Metanephros (tissue), 2 donors: Measurements from ENCODE around the gene CFP. TPM values are rescaled to one million over a fixed set of nuclear protein-coding genes. Genes with fewer than 3 reads are reported as not detected.

Source experiments
- small RNA-seq: library from RNA; depleted of rRNA; stranded (forward); fragments of <200 nt; gene quantifications from one replicate; pipeline ENCODE3, GENCODE V24; 2014; ENCODE audit warnings: low replicate concordance
- total RNA-seq: library from RNA; depleted of rRNA; stranded (reverse); fragments of >200 nt; gene quantifications from one replicate; pipeline ENCODE4 v1.2.3, GENCODE V29; 2014

Gene CFP
- 6.4 TPM for total RNA-seq

DNA sequence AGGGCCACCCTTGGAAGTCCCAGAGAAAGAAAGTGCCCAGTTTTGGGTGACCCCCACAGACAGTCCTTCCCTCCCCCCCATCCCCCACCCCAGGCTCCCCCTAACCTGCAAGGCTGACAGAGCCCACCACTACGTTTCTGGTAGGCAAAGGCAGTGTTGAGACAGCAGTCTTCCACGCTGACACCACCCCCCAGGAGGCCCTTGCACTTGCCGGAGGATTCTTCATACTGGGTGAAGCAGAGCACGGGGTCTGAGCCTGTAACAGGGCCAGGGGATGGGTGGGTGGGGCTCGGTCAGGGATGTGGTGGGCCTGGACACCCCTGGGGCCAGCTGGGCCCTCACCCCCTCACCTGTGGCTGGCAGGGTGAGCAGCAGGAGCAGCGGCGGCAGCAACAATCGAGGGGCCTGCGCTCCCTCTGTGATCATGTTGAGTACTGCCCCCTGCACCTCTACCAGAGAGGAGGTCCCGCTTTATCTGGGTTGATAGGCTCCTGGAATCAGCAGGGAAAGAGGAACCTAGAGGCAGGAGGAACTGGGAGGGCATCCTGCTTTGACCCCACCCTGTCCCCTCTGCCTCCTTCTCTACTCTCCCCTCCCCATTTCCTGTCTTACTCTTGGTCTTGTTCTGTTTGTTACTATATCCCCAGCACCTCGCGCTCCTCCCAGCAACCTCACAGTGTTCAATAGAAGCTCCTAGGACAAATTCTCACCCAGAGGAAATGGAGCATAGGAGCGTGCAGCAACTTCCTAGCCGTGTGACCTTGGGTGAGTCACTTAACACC, at the start of gene CFP:
CFP (minus strand) TSS at position 512 of the 782 bp plus-strand sequence; CDS start at position 426, 86 bp downstream.

DNA sequence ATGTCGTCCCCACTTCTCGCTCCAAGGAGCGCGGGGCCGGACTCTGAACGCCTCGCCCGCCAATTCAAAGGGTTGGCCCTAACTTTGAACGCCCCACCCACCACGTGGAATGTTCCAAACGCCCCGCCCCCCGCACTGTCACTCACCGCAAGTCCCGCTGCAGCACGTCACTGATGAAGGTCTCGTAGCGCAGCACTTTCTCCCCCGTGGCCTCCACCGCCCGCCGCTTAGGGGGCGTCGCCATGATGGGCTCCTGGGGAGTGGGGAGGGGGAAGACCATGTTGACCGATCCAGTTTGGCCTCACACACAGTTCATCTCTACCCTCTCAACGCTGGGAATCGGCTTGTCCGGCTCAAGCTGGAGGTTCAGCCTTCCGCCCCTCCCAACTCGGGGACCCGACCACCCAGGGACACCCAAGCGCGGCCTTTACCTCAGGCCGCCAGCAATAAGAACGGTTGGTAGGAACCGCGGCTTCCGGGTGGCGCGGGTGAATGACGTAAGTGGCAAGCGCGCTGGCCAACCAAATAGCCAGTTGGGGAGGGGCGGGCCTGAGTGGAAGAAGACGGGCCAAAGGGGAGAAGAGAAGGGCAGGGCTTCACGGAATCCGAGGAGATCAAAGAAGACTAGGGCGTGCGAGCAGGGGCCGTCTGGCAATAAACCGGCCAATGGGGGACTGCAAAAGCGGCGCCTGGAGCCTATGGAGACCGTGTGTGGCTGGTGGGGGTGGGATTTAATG, 29.1 kb upstream of the CFP start, which contains the start of gene UXT:
UXT (minus strand) TSS at position 497 of the 737 bp plus-strand sequence; CDS start at position 244, 253 bp downstream.

DNA sequence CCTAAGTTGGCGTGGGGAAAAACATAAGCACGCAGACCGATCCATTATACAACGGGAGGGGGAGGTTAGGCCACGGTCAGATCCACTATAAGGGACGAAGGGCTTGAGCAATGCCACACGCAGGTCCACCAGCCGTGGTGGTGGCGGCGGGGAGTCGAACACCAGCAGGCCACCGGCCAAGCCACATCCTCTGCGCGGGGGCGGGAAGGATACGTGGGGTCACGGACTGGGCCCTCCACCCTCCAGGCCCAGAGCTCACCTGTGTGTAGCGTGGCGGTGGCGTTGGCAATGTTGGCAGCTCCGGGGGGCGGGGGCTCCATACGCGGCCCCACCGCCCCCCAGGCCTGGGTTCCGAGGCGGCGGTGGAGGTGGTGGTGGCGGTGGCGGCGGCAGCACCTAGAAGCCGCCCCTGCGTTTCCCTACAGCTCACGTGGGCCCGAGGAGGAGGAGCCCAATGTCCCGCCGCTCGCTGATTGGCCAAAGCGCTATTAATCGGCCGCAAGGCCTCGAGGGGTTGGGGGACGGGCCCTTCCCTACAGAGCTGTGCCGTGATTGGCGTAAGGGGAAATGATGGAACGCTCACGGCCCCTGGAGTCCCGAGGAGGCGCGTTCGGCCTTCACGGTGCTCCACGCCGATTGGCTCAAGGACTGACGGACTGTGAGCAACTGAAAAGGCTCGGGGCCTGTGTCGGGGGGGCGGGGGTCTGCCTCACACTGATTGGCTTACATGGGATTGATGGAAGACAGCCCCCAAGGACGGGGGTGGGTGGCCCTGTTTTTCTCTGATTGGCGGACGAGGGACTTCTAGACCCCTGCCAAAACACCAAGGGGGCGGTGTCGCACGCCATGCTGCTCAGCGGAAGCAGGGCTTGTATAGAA, 20.7 kb upstream of the CFP start, which contains the start of gene ELK1:
ELK1 (minus strand) TSS at position 400 of the 879 bp plus-strand sequence. CDS start 9,122 bp downstream, outside the sequence.

DNA sequence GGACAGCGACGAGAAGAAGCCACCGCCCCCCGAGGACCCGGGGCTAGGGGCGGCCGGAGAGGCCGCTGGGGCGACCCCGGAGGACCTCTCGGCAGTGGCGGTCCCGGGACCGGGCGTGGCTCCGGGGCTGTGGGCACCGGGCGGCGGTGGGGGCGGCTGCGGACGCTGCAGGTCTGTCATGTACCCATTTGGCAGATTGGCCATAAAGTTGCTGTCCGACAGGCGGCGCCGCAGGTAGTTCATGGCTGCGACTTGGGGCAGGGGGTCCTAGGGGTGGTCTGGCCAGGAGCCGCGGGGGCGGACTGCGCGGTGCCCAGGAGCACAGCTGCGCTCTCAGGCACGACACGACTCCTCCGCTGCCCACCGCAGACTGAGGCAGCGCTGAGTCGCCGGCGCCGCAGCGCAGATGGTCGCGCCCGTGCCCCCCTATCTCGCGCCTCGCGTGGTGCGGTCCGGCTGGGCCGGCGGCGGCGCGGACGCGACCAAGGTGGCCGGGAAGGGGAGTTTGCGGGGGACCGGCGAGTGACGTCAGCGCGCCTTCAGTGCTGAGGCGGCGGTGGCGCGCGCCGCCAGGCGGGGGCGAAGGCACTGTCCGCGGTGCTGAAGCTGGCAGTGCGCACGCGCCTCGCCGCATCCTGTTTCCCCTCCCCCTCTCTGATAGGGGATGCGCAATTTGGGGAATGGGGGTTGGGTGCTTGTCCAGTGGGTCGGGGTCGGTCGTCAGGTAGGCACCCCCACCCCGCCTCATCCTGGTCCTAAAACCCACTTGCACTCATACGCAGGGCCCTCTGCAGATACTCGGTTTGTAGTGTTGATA, 10.0 kb downstream of the CFP start, which contains the start of gene SYN1:
SYN1 (minus strand) TSS at position 372 of the 817 bp plus-strand sequence; CDS start at position 243, 129 bp downstream.

DNA sequence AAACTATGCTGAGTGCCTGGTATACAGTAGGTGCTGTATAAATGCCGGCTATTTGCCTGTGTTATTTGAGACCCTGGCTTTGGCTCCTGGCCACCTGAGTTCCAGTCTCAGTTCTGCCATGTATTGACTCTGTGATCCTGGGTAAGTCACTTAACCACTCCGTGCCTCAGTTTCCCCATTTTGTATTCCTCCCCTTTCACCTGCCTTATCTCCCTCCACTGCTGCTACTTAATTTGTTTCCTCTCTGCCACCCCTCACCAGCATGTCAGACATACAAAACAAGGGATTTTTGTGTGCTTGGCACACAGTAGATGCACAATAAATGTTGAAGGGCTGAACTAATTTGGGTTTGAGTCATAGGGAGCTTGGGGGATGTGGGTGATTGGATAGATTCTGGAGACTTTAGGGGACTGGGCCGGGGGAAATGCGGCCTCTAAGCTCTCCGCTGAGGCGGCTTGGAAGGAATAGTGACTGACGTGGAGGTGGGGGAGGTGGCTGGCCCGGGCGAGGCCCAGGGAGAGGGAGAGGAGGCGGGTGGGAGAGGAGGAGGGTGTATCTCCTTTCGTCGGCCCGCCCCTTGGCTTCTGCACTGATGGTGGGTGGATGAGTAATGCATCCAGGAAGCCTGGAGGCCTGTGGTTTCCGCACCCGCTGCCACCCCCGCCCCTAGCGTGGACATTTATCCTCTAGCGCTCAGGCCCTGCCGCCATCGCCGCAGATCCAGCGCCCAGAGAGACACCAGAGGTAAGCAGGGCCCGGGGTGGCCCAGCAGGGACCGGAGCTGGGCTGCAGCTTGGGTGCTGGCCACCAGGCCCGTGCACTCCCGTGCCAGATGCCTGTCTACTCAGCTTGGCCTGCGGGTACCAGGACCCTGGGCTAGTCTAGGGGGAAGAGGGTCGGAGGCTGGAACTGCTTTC, 47.7 kb downstream of the CFP start, which contains the start of gene TIMP1:
TIMP1 (plus strand) TSS at position 706 of the 917 bp plus-strand sequence. CDS start 980 bp downstream, outside the sequence.

Small RNA genes within 50 kb of the gene (small RNA-seq; reads per million reads assigned to genes)
- gene MIR4769: not detected

Other genes with a start within 250 kb of the CFP start
- 7.6 TPM for gene ZNF41, start 146.7 kb downstream of the CFP start, total RNA-seq
- gene ARAF, start 68.7 kb downstream of the CFP start, total RNA-seq: 39.1 TPM
- 49.0 TPM for gene TIMP1, start 47.5 kb downstream of the CFP start, total RNA-seq
- gene SYN1, start 10.1 kb downstream of the CFP start, total RNA-seq: 0.64 TPM
- 18.6 TPM for gene ELK1, start 20.6 kb upstream of the CFP start, total RNA-seq
- 72.4 TPM for gene UXT, start 29.2 kb upstream of the CFP start, total RNA-seq
- 8.6 TPM for gene ZNF81, start 207.0 kb upstream of the CFP start, total RNA-seq